Astrocyte of the cerebellum (primary cell): Measurements from ENCODE around the gene ELOB.

Source experiments
- DNase-seq: peaks from one replicate; pipeline ENCODE4 v3.0.0-alpha.2; 2011; ENCODE audit warnings: low read depth
- H3K4me3 ChIP-seq: 2 replicates; pipeline ENCODE4 v1.5.1; 2011; ENCODE audit warnings: mild to moderate bottlenecking, low read depth, low read length, moderate library complexity
- CTCF ChIP-seq: IDR thresholded peaks from 2 replicates; pipeline ENCODE4 v1.5.1; 2012; ENCODE audit warnings: low read length, low read depth, moderate library complexity, mild to moderate bottlenecking; ENCODE audit errors: missing control alignments
- in situ Hi-C: cut with HindIII; loops from 2 replicates; pipeline ENCODE4 v1.10.0; 2017; ENCODE audit warnings: low sequenced_read_pairs

ELOB gene

GRCh38 chr16:2764718-2765117 lies 12.4 kb downstream of the ELOB start:
- H3K4me3 ChIP-seq: no peak overlapping the region
- TF ChIP-seq CTCF: no peak
- in situ Hi-C loops: no loop called here
- DNase-seq: no peak

GRCh38 chr16:2763173-2763572 lies 13.9 kb downstream of the ELOB start:
- no peak overlapping the region for H3K4me3 ChIP-seq
- TF ChIP-seq CTCF: no peak
- no peak for DNase-seq
- in situ Hi-C loops: no loop called here

GRCh38 chr16:2762711-2763110 lies 14.4 kb downstream of the ELOB start:
- DNase-seq: no peak
- H3K4me3 ChIP-seq: no peak overlapping the region
- TF ChIP-seq CTCF: no peak
- in situ Hi-C loops: no loop called here

GRCh38 chr16:2761886-2762583 lies 15.0 kb downstream of the ELOB start:
- in situ Hi-C loops: no loop called here
- DNase-seq: no peak
- H3K4me3 ChIP-seq: no peak overlapping the region
- TF ChIP-seq CTCF: no peak

- no peak for TF ChIP-seq CTCF
- in situ Hi-C loops: no loop called here
- no peak overlapping the region for H3K4me3 ChIP-seq
- DNase-seq: no peak
Measured at GRCh38 chr16:2761472-2761871, 15.6 kb downstream of the ELOB start.

- no peak for TF ChIP-seq CTCF
- in situ Hi-C loops: no loop called here
- no peak for DNase-seq
- no peak overlapping the region for H3K4me3 ChIP-seq
Measured at GRCh38 chr16:2757344-2757743, 19.7 kb downstream of the ELOB start.
